Kidney (tissue), 14 donors: ENCODE measurements around the gene RETREG3. TPM values are rescaled to one million over a fixed set of nuclear protein-coding genes. Genes with fewer than 3 reads are reported as not detected.

Experiments used
- DNase-seq, 5 donors: peaks; one replicate each; pipeline ENCODE4 v3.0.0-alpha.2; 2013 to 2020
- FAIRE-seq: peaks from 2 replicates; lab custom pipeline; 2012; peaks lifted over from hg19 to GRCh38; lab: Jason Lieb, UNC
- H3K27ac ChIP-seq, 2 donors: one replicate each; pipeline ENCODE4 v1.7.0; 2013; ENCODE audit warnings: low read depth in 2 of 2, low read length in 2 of 2, inconsistent platforms in 1 of 2
- H3K27me3 ChIP-seq: one replicate; pipeline ENCODE4 v1.7.1; 2013; ENCODE audit warnings: low read length, inconsistent platforms; ENCODE audit not compliant: control insufficient read depth, insufficient read depth
- H3K36me3 ChIP-seq, 3 donors: one replicate each; pipeline versions ENCODE4 v1.7.0 to v1.7.1; 2013; ENCODE audit warnings: low read length in 3 of 3, control low read depth in 1 of 3, inconsistent platforms in 1 of 3; ENCODE audit not compliant: insufficient read depth in 3 of 3, control insufficient read depth in 2 of 3
- H3K4me1 ChIP-seq, 3 donors: one replicate each; pipeline versions ENCODE4 v1.7.0 to v1.7.1; 2013; ENCODE audit warnings: low read length in 3 of 3, inconsistent platforms in 1 of 3, low read depth in 1 of 3; ENCODE audit not compliant: control insufficient read depth in 2 of 3, insufficient read depth in 2 of 3
- H3K4me3 ChIP-seq, 3 donors: one replicate each; pipeline versions ENCODE4 v1.7.0 to v1.8.1; 2013; ENCODE audit warnings: low read length in 3 of 3, control low read depth in 1 of 3, inconsistent platforms in 1 of 3
- H3K9ac ChIP-seq, 3 donors: one replicate each; pipeline versions ENCODE4 v1.7.0 to v1.7.1; 2013; ENCODE audit warnings: low read length in 3 of 3, control low read depth in 1 of 3, inconsistent platforms in 1 of 3
- H3K9me3 ChIP-seq, 3 donors: one replicate each; pipeline versions ENCODE4 v1.7.0 to v1.7.1; 2013; ENCODE audit warnings: low read length in 3 of 3, control low read depth in 1 of 3, inconsistent platforms in 1 of 3; ENCODE audit not compliant: control insufficient read depth in 2 of 3, insufficient read depth in 1 of 3
- CTCF ChIP-seq: IDR thresholded peaks from 3 replicates; pipeline ENCODE4 v1.5.1; 2012; ENCODE audit warnings: mild to moderate bottlenecking, moderate library complexity, borderline replicate concordance; ENCODE audit not compliant: insufficient read depth; ENCODE audit errors: extremely low read depth
- intact Hi-C: fragments of 100-400 bp; cut with DNase I; formaldehyde crosslinking; loops from one replicate; pipeline ENCODE4 v1.11.1; 2022
- polyA plus RNA-seq: library from polyadenylated mRNA; stranded (reverse); fragments of 350-450 nt; fragmentation: Illumina TruSeq; extraction: RNeasy Lipid Tissue Mini Kit (QIAGEN cat#74804); gene quantifications from one replicate; pipeline ENCODE4 v1.2.3, GENCODE V29; 2014; ENCODE audit warnings: low read depth, low replicate concordance; ENCODE audit not compliant: insufficient read depth
- total RNA-seq: library from RNA; stranded (reverse); fragmentation: NEBNext Ultra II Directional; extraction: Animal tissue kit (Norgen Biotek cat#: 25700); gene quantifications from one replicate; pipeline ENCODE4 v1.2.1, GENCODE V29; 2021
- donor health status: control.
- donor health status: control.
- donor health status: control.
- donor health status: control.
- donor health status: control.
- donor health status: DM: yes; HTN: yes; CAD: no.
- donor health status: Normal renal cell carcinoma (clear cell type).

The RETREG3 gene
- total and polyA plus RNA-seq, 2 donors from 2014 or later: 22.6 to 69.5 TPM

GRCh38 chr17:42647778-42648177, 38.6 kb upstream of the RETREG3 start:
- H3K36me3 ChIP-seq: no peaks in the 10 kb centered on the region
- no peaks in the 10 kb centered on the region for H3K9me3 ChIP-seq
- no peak overlapping the region for H3K9ac ChIP-seq
- TF ChIP-seq CTCF: no peak
- DNase-seq (no peak), FAIRE-seq (no peak)
- H3K4me3 ChIP-seq: no peak overlapping the region
- no peak overlapping the region for H3K27ac ChIP-seq
- intact Hi-C loops: no loop called here
- H3K4me1 ChIP-seq: no peaks in the 10 kb centered on the region
- no peaks in the 10 kb centered on the region for H3K27me3 ChIP-seq

- FAIRE-seq (no peak), DNase-seq (peak in 1 of 5 donors; percentile 25)
- no peaks in the 10 kb centered on the region for H3K27me3 ChIP-seq
- H3K36me3 ChIP-seq: no peaks in the 10 kb centered on the region
- TF ChIP-seq CTCF: no peak
- no peak overlapping the region for H3K27ac ChIP-seq
- H3K9me3 ChIP-seq: no peaks in the 10 kb centered on the region
- no peak overlapping the region for H3K4me3 ChIP-seq
- no peaks in the 10 kb centered on the region for H3K4me1 ChIP-seq
- intact Hi-C loops: no loop called here
- no peak overlapping the region for H3K9ac ChIP-seq
Measured at GRCh38 chr17:42642336-42642735, 33.2 kb upstream of the RETREG3 start.

- H3K27me3 ChIP-seq: no peaks in the 10 kb centered on the region
- DNase-seq (no peak), FAIRE-seq (no peak)
- H3K4me3 ChIP-seq: no peak overlapping the region
- H3K9ac ChIP-seq: no peak overlapping the region
- H3K27ac ChIP-seq: no peak overlapping the region
- intact Hi-C loops: no loop called here
- no peaks in the 10 kb centered on the region for H3K9me3 ChIP-seq
- H3K36me3 ChIP-seq: no peaks in the 10 kb centered on the region
- H3K4me1 ChIP-seq: no peaks in the 10 kb centered on the region
- no peak for TF ChIP-seq CTCF
Measured at GRCh38 chr17:42640121-42640520, 30.9 kb upstream of the RETREG3 start.

- no peaks in the 10 kb centered on the region for H3K9me3 ChIP-seq
- FAIRE-seq (no peak), DNase-seq (peak in 1 of 5 donors; percentile 19)
- H3K27me3 ChIP-seq: no peaks in the 10 kb centered on the region
- no peak overlapping the region for H3K9ac ChIP-seq
- intact Hi-C loops: no loop called here
- H3K4me3 ChIP-seq: no peak overlapping the region
- no peaks in the 10 kb centered on the region for H3K36me3 ChIP-seq
- H3K4me1 ChIP-seq: no peaks in the 10 kb centered on the region
- H3K27ac ChIP-seq: no peak overlapping the region
- no peak for TF ChIP-seq CTCF
Measured at GRCh38 chr17:42639525-42640113, 30.4 kb upstream of the RETREG3 start.
